HL-60 (cell line): ENCODE results near the gene CDYL2.

Experiments used
- DNase-seq, 2 experiments: peaks; one replicate each; pipeline ENCODE4 v3.0.0-alpha.2; 2010 to 2020; ENCODE audit warnings: low read depth in 1 of 2, low spot score in 1 of 2
- H3K27ac ChIP-seq: fragments of 250-450 bp; sonication (Bioruptor Pico); replicated peaks from 2 replicates; pipeline ENCODE4 v1.5.1; 2020; ENCODE audit warnings: mild to moderate bottlenecking, moderate library complexity
- H3K27me3 ChIP-seq: fragments of 250-450 bp; sonication (Bioruptor Pico); 2 replicates; pipeline ENCODE4 v1.5.1; 2021; ENCODE audit warnings: mild to moderate bottlenecking, moderate library complexity; ENCODE audit not compliant: insufficient read depth, poor library complexity, severe bottlenecking
- H3K4me3 ChIP-seq: replicated peaks from 2 replicates; pipeline ENCODE4 v1.5.1; 2011; ENCODE audit warnings: mild to moderate bottlenecking, control low read depth, low read length; ENCODE audit not compliant: insufficient read depth
- GABPA ChIP-seq: IDR thresholded peaks from 2 replicates; pipeline ENCODE4 v1.6.1; 2012; ENCODE audit warnings: low read depth
- POLR2AphosphoS5 ChIP-seq: IDR thresholded peaks from 2 replicates; pipeline ENCODE4 v1.6.1; 2012; ENCODE audit warnings: low read depth
- SPI1 ChIP-seq: IDR thresholded peaks from 2 replicates; pipeline ENCODE4 v1.6.1; 2012; ENCODE audit warnings: low read depth, mild to moderate bottlenecking, borderline replicate concordance
- TF ChIP-seq, protein P1 (sequence below): IDR thresholded peaks from 2 replicates; pipeline ENCODE4 v1.6.1; 2012; ENCODE audit warnings: low read depth; ENCODE audit not compliant: insufficient replicate concordance
- TF ChIP-seq, protein P2 (sequence below): IDR thresholded peaks from one replicate; pipeline ENCODE4 v1.5.1; 2011; ENCODE audit warnings: low read length, control low read depth, inconsistent platforms; ENCODE audit not compliant: insufficient read depth

Gene CDYL2

DNA sequence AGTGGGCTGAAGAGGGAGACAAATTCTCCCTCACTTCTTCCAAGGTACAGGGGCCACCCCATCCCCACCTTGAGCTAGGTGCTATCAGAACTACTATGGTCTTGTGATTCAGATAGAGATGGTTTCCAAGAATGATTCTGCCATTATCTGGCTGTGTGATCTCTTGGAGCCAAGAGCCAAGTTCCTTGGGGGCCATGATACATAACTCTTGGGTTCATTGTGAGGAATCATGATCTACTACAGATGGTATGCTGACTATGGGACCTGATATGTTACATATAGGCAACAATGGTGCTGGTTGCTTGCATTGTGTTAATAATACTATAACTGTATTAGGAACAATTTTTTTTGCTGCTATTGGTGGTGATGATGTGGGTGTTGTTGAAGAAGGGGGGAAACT is 217.9 kb downstream of the CDYL2 start:
- DNase-seq = no peak
- H3K4me3 ChIP-seq = no peak overlapping the region
- TF ChIP-seq SPI1 (no peak), POLR2AphosphoS5 (no peak), GABPA (no peak)
- TF ChIP-seq, protein P1, sequence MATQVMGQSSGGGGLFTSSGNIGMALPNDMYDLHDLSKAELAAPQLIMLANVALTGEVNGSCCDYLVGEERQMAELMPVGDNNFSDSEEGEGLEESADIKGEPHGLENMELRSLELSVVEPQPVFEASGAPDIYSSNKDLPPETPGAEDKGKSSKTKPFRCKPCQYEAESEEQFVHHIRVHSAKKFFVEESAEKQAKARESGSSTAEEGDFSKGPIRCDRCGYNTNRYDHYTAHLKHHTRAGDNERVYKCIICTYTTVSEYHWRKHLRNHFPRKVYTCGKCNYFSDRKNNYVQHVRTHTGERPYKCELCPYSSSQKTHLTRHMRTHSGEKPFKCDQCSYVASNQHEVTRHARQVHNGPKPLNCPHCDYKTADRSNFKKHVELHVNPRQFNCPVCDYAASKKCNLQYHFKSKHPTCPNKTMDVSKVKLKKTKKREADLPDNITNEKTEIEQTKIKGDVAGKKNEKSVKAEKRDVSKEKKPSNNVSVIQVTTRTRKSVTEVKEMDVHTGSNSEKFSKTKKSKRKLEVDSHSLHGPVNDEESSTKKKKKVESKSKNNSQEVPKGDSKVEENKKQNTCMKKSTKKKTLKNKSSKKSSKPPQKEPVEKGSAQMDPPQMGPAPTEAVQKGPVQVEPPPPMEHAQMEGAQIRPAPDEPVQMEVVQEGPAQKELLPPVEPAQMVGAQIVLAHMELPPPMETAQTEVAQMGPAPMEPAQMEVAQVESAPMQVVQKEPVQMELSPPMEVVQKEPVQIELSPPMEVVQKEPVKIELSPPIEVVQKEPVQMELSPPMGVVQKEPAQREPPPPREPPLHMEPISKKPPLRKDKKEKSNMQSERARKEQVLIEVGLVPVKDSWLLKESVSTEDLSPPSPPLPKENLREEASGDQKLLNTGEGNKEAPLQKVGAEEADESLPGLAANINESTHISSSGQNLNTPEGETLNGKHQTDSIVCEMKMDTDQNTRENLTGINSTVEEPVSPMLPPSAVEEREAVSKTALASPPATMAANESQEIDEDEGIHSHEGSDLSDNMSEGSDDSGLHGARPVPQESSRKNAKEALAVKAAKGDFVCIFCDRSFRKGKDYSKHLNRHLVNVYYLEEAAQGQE = no peak
- TF ChIP-seq, protein P2, sequence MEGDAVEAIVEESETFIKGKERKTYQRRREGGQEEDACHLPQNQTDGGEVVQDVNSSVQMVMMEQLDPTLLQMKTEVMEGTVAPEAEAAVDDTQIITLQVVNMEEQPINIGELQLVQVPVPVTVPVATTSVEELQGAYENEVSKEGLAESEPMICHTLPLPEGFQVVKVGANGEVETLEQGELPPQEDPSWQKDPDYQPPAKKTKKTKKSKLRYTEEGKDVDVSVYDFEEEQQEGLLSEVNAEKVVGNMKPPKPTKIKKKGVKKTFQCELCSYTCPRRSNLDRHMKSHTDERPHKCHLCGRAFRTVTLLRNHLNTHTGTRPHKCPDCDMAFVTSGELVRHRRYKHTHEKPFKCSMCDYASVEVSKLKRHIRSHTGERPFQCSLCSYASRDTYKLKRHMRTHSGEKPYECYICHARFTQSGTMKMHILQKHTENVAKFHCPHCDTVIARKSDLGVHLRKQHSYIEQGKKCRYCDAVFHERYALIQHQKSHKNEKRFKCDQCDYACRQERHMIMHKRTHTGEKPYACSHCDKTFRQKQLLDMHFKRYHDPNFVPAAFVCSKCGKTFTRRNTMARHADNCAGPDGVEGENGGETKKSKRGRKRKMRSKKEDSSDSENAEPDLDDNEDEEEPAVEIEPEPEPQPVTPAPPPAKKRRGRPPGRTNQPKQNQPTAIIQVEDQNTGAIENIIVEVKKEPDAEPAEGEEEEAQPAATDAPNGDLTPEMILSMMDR = no peak
- no peak overlapping the region for H3K27ac ChIP-seq
- H3K27me3 ChIP-seq = no peaks in the 10 kb centered on the region

DNA sequence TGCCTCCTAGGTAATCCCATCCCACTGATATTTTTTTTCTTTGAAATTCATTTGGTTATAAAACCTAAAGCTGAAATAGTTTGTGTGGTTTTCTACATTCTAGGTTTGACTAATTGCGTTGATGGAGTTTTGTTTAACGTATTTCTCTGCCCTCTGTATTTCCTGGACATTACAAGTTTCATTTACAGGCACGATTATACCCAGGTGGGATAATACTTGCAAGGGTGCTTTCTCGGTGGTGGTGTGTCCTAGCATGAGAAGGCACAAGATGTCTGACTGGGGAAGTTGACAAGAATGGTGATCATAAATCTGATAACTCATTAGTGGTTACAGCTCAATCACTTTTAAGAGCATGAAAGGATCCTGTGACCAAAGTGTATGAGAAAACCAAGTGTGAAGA is 218.6 kb downstream of the CDYL2 start:
- no peak for DNase-seq
- Histone ChIP-seq H3K27me3 (no peaks in the 10 kb centered on the region), H3K27ac (no peak overlapping the region), H3K4me3 (no peak overlapping the region)
- TF ChIP-seq SPI1 (no peak), GABPA (no peak), POLR2AphosphoS5 (no peak)
- TF ChIP-seq, protein P2 = no peak
- TF ChIP-seq, protein P1 = no peak

DNA sequence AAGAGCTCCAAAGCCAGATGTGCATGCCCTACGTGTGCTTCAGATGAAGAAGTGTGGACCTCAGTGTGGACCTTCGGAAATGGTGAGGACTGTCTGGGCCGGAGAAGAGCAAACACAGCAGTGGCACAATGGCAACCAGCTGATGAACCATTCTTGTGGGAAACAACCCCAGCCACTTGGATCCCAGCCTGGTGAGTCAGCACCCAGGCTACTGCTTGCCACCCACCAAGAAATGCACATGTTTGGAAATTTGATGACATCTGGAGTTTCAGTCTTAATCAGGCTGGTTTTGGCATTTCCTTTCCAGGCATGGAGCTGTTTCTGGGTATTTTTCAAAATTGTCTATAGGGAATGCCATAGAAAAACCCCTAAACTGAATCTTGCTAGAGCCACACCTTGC is 220.9 kb downstream of the CDYL2 start:
- Histone ChIP-seq H3K27ac (no peak overlapping the region), H3K4me3 (no peak overlapping the region), H3K27me3 (no peaks in the 10 kb centered on the region)
- DNase-seq = no peak
- TF ChIP-seq, protein P2 = no peak
- no peak for TF ChIP-seq GABPA

DNA sequence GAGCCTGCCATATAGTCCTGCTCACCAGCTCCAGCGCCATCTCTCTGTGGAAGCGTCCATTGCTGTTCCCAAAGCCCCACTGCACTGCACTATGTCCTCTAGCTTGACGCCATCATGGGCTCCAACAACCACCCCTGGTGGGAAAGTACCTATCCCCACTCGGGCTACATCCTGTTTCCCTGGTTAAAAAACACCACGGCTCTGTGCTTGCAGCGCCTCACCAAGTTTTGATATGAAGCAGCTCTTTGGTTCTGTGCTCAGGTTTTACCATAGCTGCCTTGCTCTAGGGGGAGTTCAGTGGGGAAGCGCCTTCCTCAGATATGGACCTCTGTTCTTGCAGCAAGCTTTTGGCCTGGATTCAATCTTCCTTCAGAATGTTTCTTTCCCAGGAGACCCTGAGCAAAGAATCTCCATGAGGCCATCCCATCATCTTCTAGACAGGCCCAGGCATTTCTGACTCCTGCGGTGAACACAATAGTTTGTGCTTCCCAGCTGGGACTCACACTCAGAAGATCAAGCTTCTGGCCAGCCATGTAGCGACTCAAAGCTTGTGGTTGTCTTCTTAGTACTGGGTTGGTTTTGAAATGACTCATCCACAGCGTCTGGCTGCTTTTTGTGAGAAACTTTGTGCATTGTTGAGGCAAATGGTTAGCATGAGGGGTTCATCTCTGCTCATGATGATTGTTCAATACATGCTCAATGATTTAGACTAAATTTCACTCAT is 224.1 kb downstream of the CDYL2 start:
- Histone ChIP-seq H3K4me3 (no peak overlapping the region), H3K27me3 (no peaks in the 10 kb centered on the region), H3K27ac (no peak overlapping the region)
- DNase-seq = no peak
- TF ChIP-seq, protein P1 = no peak
- TF ChIP-seq SPI1 (no peak), GABPA (no peak), POLR2AphosphoS5 (no peak)
- TF ChIP-seq, protein P2 = no peak
